Spleen (tissue), 11 donors: Measurements from ENCODE around the gene PGAM1. TPM values are rescaled to one million over a fixed set of nuclear protein-coding genes. Genes with fewer than 3 reads are reported as not detected.

Experiments used
- DNase-seq: peaks from one replicate; pipeline ENCODE4 v3.0.0-alpha.2; 2020
- H3K27ac ChIP-seq, 8 donors: fragments of 200-600 bp; sonication (generic) in 7 of 8; 1 replicate in 4 of 8; 2 replicates in 4 of 8; pipeline versions ENCODE4 v1.5.0 to v1.8.0; 2016 to 2021; ENCODE audit warnings: inconsistent platforms in 4 of 8, mild to moderate bottlenecking in 4 of 8, moderate library complexity in 1 of 8
- H3K27me3 ChIP-seq, 7 donors: fragments of 200-600 bp; sonication (generic) in 6 of 7; replicated peaks in 1 of 7; 1 replicate in 4 of 7; 2 replicates in 3 of 7; pipeline versions ENCODE4 v1.5.0 to v1.8.0; 2016 to 2021; ENCODE audit warnings: inconsistent platforms in 3 of 7, mild to moderate bottlenecking in 1 of 7
- H3K36me3 ChIP-seq, 6 donors: fragments of 200-600 bp; sonication (generic) in 5 of 6; 1 replicate in 4 of 6; 2 replicates in 2 of 6; pipeline versions ENCODE4 v1.5.0 to v1.8.0; 2016 to 2021; ENCODE audit warnings: inconsistent platforms in 2 of 6
- H3K4me1 ChIP-seq, 6 donors: fragments of 200-600 bp; sonication (generic) in 5 of 6; 1 replicate in 3 of 6; 2 replicates in 3 of 6; pipeline versions ENCODE4 v1.5.0 to v1.8.0; 2016 to 2021; ENCODE audit warnings: inconsistent platforms in 3 of 6
- H3K4me3 ChIP-seq, 8 donors: fragments of 200-600 bp; sonication (generic) in 7 of 8; 1 replicate in 4 of 8; 2 replicates in 4 of 8; pipeline versions ENCODE4 v1.5.0 to v1.8.0; 2016 to 2021; ENCODE audit warnings: inconsistent platforms in 4 of 8, mild to moderate bottlenecking in 4 of 8, moderate library complexity in 2 of 8
- H3K9me3 ChIP-seq, 8 donors: fragments of 200-600 bp; sonication (generic) in 7 of 8; 1 replicate in 4 of 8; 2 replicates in 4 of 8; pipeline versions ENCODE4 v1.5.0 to v1.8.0; 2016 to 2021; ENCODE audit warnings: inconsistent platforms in 4 of 8
- CTCF ChIP-seq, 11 experiments: fragments of 200-600 bp in 7 of 11; fragments of 450-650 bp in 4 of 11; sonication (generic) in 4 of 11; IDR thresholded peaks in 8 of 11; conservative IDR thresholded peaks in 3 of 11; 1 replicate in 7 of 11; 2 replicates in 4 of 11; pipeline versions ENCODE4 v1.4.0 to v1.8.0; 2016 to 2021; ENCODE audit warnings: antibody characterized with exemption in 11 of 11, inconsistent platforms in 4 of 11, mild to moderate bottlenecking in 1 of 11
- POLR2A ChIP-seq, 3 donors: fragments of 450-650 bp; IDR thresholded peaks; one replicate each; pipeline ENCODE4 v1.5.1; 2017; ENCODE audit warnings: antibody characterized with exemption in 3 of 3, mild to moderate bottlenecking in 1 of 3
- POLR2AphosphoS5 ChIP-seq, 3 donors: sonication (generic); formaldehyde crosslinking; IDR thresholded peaks; one replicate each; pipeline ENCODE4 v1.5.1; 2017; ENCODE audit warnings: antibody characterized with exemption in 3 of 3
- WGBS, 5 donors: extraction: QIAGEN DNeasy Blood & Tissue Kit in 3 of 5; methylation state at CpG; one replicate each; pipeline versions ENCODE4 v1.1.5 to v1.1.7; 2013 to 2018; 5-methylcytosine and 5-hydroxymethylcytosine counted together
- intact Hi-C: fragments of 100-400 bp; cut with DNase I; formaldehyde crosslinking; loops from one replicate; pipeline ENCODE4 v1.15.0; 2023; ENCODE audit warnings: low total_unique reads
- polyA plus RNA-seq, 3 donors: library from polyadenylated mRNA; stranded (reverse); fragments of 200-250 nt; gene quantifications; one replicate each; pipeline ENCODE4 v1.2.1, GENCODE V29; 2013
- total RNA-seq, 7 donors: library from RNA; depleted of rRNA in 3 of 7; stranded (reverse); fragments of >200 nt in 3 of 7; fragmentation: NEBNext Ultra II Directional in 4 of 7; extraction: Animal tissue kit (Norgen Biotek cat#: 25700) in 4 of 7; gene quantifications; one replicate each; pipeline versions ENCODE4 v1.1.0 to v1.2.1, GENCODE V29; 2016 to 2021
- donor health status: healthy with polysubstance abuse.
- donor health status: DM: no; HTN: no; CAD: no; lungs with moderate emphysema.
- donor health status: DM: no; HTN: no; CAD: no.
- donor health status: Bipolar disorder and iron deficiency.
- donor health status: healthy.
- donor health status: DM: no; HTN: no; CAD: no.
- donor health status: DM: yes; HTN: yes; CAD: no.

PGAM1 gene
- total and polyA plus RNA-seq, 10 donors, result 51.4 to 235 (median 167) TPM

- H3K36me3 ChIP-seq, result peaks cover 0 to 77% (median 44%) of the 10 kb centered on the region in 6 donors
- DNase-seq, result no peak
- 70 to 98% (median 96%) methylated on average over 4 of the region's 4 CpGs for WGBS, 5 donors
- intact Hi-C loops, result no loop called here
- no peak overlapping the region for H3K4me3 ChIP-seq
- no peak overlapping the region for H3K27ac ChIP-seq
- H3K9me3 ChIP-seq, result no peaks in the 10 kb centered on the region
- peaks cover 3 to 24% (median 15%) of the 10 kb centered on the region in 6 donors for H3K4me1 ChIP-seq
- no peak for TF ChIP-seq POLR2A (IDR thresholded peaks at IDR 0.05)
- TF ChIP-seq CTCF (IDR thresholded peaks at IDR 0.05 in 8 of 11, conservative IDR thresholded peaks at IDR 0.05 in 3 of 11), result no peak
- no peak for TF ChIP-seq POLR2AphosphoS5 (IDR thresholded peaks at IDR 0.05)
- no peaks in the 10 kb centered on the region for H3K27me3 ChIP-seq
These were observed 29.9 kb upstream of the PGAM1 start for GRCh38 chr10:97396056-97396455.

- TF ChIP-seq POLR2A (IDR thresholded peaks at IDR 0.05) (no peak), CTCF (IDR thresholded peaks at IDR 0.05 in 8 of 11, conservative IDR thresholded peaks at IDR 0.05 in 3 of 11) (no peak), POLR2AphosphoS5 (IDR thresholded peaks at IDR 0.05) (peak in 2 of 3 donors; percentile 34 to 58)
- Histone ChIP-seq H3K27me3 (no peaks in the 10 kb centered on the region), H3K27ac (peak overlapping the region; percentile 75 to 92 (median 88)), H3K9me3 (no peaks in the 10 kb centered on the region), H3K4me3 (peak overlapping the region; percentile 67 to 99 (median 96)), H3K4me1 (peaks cover 3 to 41% (median 21%) of the 10 kb centered on the region in 6 donors), H3K36me3 (peaks cover 0 to 38% (median 23%) of the 10 kb centered on the region in 6 donors)
- intact Hi-C loops, result no loop called here
- WGBS, 5 donors, result 31 to 57% (median 35%) methylated on average over 15 to 21 of the region's 21 CpGs
- peak; percentile 83 for DNase-seq
These were observed 26.0 kb upstream of the PGAM1 start for GRCh38 chr10:97399843-97400545.

- peaks cover 3 to 49% (median 21%) of the 10 kb centered on the region in 6 donors for H3K4me1 ChIP-seq
- DNase-seq, result peak; percentile 91
- no peaks in the 10 kb centered on the region for H3K9me3 ChIP-seq
- H3K27me3 ChIP-seq, result no peaks in the 10 kb centered on the region
- H3K4me3 ChIP-seq, result peak within 1 kb of the TSS; percentile 67 to 99 (median 96)
- 0 to 1% (median 1%) methylated on average over 21 to 39 of the region's 39 CpGs for WGBS, 5 donors
- H3K27ac ChIP-seq, result peak within 1 kb of the TSS; percentile 75 to 92 (median 88)
- TF ChIP-seq CTCF (IDR thresholded peaks at IDR 0.05 in 8 of 11, conservative IDR thresholded peaks at IDR 0.05 in 3 of 11), result peak in 2 of 11 experiments; percentile 15 to 25
- peak; percentile 69 to 89 (median 83) for TF ChIP-seq POLR2AphosphoS5 (IDR thresholded peaks at IDR 0.05)
- TF ChIP-seq POLR2A (IDR thresholded peaks at IDR 0.05), result peak in 1 of 3 donors; percentile 58
- intact Hi-C loops, result no loop called here
- peaks cover 0 to 29% (median 15%) of the 10 kb centered on the region in 6 donors for H3K36me3 ChIP-seq
These were observed 25.1 kb upstream of the PGAM1 start, which contains the start of gene RRP12 for GRCh38 chr10:97400665-97401454. RRP12 (minus strand) TSS chr10:97401340; CDS start chr10:97401231, 109 bp downstream.
